Astrocyte (in vitro differentiated cells and primary cell): ENCODE measurements around the gene OR5K2. TPM values are rescaled to one million over a fixed set of nuclear protein-coding genes. Genes with fewer than 3 reads are reported as not detected.

Experiments
- DNase-seq: peaks from one replicate; pipeline ENCODE4 v3.0.0-alpha.2; 2010; ENCODE audit warnings: low read depth
- FAIRE-seq: peaks from 2 replicates; lab custom pipeline; 2011; peaks lifted over from hg19 to GRCh38; lab: Jason Lieb, UNC
- H2AFZ ChIP-seq: 2 replicates; pipeline ENCODE4 v1.6.0; 2012; ENCODE audit warnings: low read depth, low read length, inconsistent platforms
- H3K27ac ChIP-seq: 2 replicates; pipeline ENCODE4 v1.5.1; 2011; ENCODE audit warnings: low read depth, low read length, inconsistent platforms
- H3K27me3 ChIP-seq: 2 replicates; pipeline ENCODE4 v1.6.0; 2011; ENCODE audit warnings: low read length, inconsistent platforms; ENCODE audit not compliant: insufficient read depth
- H3K36me3 ChIP-seq: 2 replicates; pipeline ENCODE4 v1.5.1; 2011; ENCODE audit warnings: low read length, inconsistent platforms; ENCODE audit not compliant: insufficient read depth
- H3K4me1 ChIP-seq: 2 replicates; pipeline ENCODE4 v1.5.1; 2011; ENCODE audit warnings: low read length, inconsistent platforms; ENCODE audit not compliant: insufficient read depth
- H3K4me2 ChIP-seq: 2 replicates; pipeline ENCODE4 v1.6.0; 2012; ENCODE audit warnings: low read length, inconsistent platforms
- H3K4me3 ChIP-seq: 2 replicates; pipeline ENCODE4 v1.5.1; 2011; ENCODE audit warnings: low read depth, mild to moderate bottlenecking, low read length, inconsistent platforms; ENCODE audit not compliant: insufficient read depth
- H3K79me2 ChIP-seq: 2 replicates; pipeline ENCODE4 v1.6.0; 2012; ENCODE audit warnings: mild to moderate bottlenecking, low read length, inconsistent platforms; ENCODE audit not compliant: insufficient read depth
- H3K9ac ChIP-seq: 2 replicates; pipeline ENCODE4 v1.6.0; 2012; ENCODE audit warnings: mild to moderate bottlenecking, low read length, inconsistent platforms
- H3K9me3 ChIP-seq: 2 replicates; pipeline ENCODE4 v1.5.1; 2012; ENCODE audit warnings: low read depth, mild to moderate bottlenecking, low read length, inconsistent platforms; ENCODE audit not compliant: insufficient read depth
- H4K20me1 ChIP-seq: 2 replicates; pipeline ENCODE4 v1.6.0; 2012; ENCODE audit warnings: low read length, inconsistent platforms; ENCODE audit not compliant: insufficient read depth
- H3K27ac Mint-ChIP-seq: one replicate; pipeline ENCODE4 v1.8.0; 2021; ENCODE audit warnings: mild to moderate bottlenecking, mixed read lengths; ENCODE audit not compliant: unreplicated experiment
- H3K27me3 Mint-ChIP-seq: one replicate; pipeline ENCODE4 v1.8.0; 2021; ENCODE audit warnings: low read depth, mixed read lengths; ENCODE audit not compliant: unreplicated experiment
- H3K36me3 Mint-ChIP-seq: one replicate; pipeline ENCODE4 v1.8.0; 2021; ENCODE audit warnings: low read depth, mixed read lengths; ENCODE audit not compliant: unreplicated experiment
- H3K4me1 Mint-ChIP-seq: one replicate; pipeline ENCODE4 v1.8.0; 2021; ENCODE audit warnings: low read depth, mixed read lengths; ENCODE audit not compliant: unreplicated experiment
- H3K4me3 Mint-ChIP-seq: one replicate; pipeline ENCODE4 v1.8.0; 2021; ENCODE audit warnings: mild to moderate bottlenecking, moderate library complexity, mixed read lengths; ENCODE audit not compliant: unreplicated experiment
- H3K9me3 Mint-ChIP-seq: one replicate; pipeline ENCODE4 v1.8.0; 2021; ENCODE audit warnings: mild to moderate bottlenecking, mixed read lengths; ENCODE audit not compliant: unreplicated experiment
- CTCF ChIP-seq: IDR thresholded peaks from 2 replicates; pipeline ENCODE4 v1.5.1; 2011; ENCODE audit warnings: low read depth, mild to moderate bottlenecking, inconsistent platforms, low read length, moderate library complexity; ENCODE audit not compliant: insufficient read depth
- EZH2 ChIP-seq: IDR thresholded peaks from 2 replicates; pipeline ENCODE4 v1.6.1; 2012; ENCODE audit warnings: mild to moderate bottlenecking, low read length, inconsistent platforms; ENCODE audit not compliant: insufficient read depth
- total RNA-seq: library from RNA; stranded (reverse); gene quantifications from 2 replicates; pipeline ENCODE4 v1.2.1, GENCODE V29; 2021

Gene OR5K2
- total RNA-seq, 1 donor from 2014 or later, result not detected

GRCh38 chr3:98531622-98532274 is 34.3 kb downstream of the OR5K2 start, which contains the start of gene GPR15:
GPR15 (plus strand) TSS chr3:98531978; CDS start chr3:98532034, 56 bp downstream.
- Histone ChIP-seq H3K27ac (no peak within 1 kb of the TSS), H3K27me3 (no peaks in the 10 kb centered on the region), H3K9me3 (no peaks in the 10 kb centered on the region), H3K4me1 (no peaks in the 10 kb centered on the region), H3K79me2 (no peaks in the 10 kb centered on the region), H2AFZ (no peak within 1 kb of the TSS), H3K4me2 (no peak within 1 kb of the TSS), H4K20me1 (no peaks in the 10 kb centered on the region), H3K36me3 (no peaks in the 10 kb centered on the region), H3K9ac (no peak within 1 kb of the TSS), H3K4me3 (no peak within 1 kb of the TSS)
- no peaks in the 10 kb centered on the region for H3K4me1 Mint-ChIP-seq
- H3K4me3 Mint-ChIP-seq, result no peak within 1 kb of the TSS
- TF ChIP-seq EZH2 (no peak), CTCF (no peak)
- no peak for DNase-seq
- no peaks in the 10 kb centered on the region for H3K9me3 Mint-ChIP-seq
- no peaks in the 10 kb centered on the region for H3K36me3 Mint-ChIP-seq
- no peaks in the 10 kb centered on the region for H3K27me3 Mint-ChIP-seq
- H3K27ac Mint-ChIP-seq, result no peak within 1 kb of the TSS
- no peak for FAIRE-seq

GRCh38 chr3:98532275-98532637 is 34.8 kb downstream of the OR5K2 start:
- FAIRE-seq, result no peak
- no peak overlapping the region for H3K4me3 ChIP-seq
- no peaks in the 10 kb centered on the region for H3K36me3 ChIP-seq
- no peak overlapping the region for H2AFZ ChIP-seq
- H3K9ac ChIP-seq, result no peak overlapping the region
- H3K4me2 ChIP-seq, result no peak overlapping the region
- H3K27me3 Mint-ChIP-seq, result no peaks in the 10 kb centered on the region
- no peaks in the 10 kb centered on the region for H3K4me1 Mint-ChIP-seq
- no peaks in the 10 kb centered on the region for H3K9me3 ChIP-seq
- no peaks in the 10 kb centered on the region for H3K36me3 Mint-ChIP-seq
- no peaks in the 10 kb centered on the region for H3K27me3 ChIP-seq
- no peaks in the 10 kb centered on the region for H4K20me1 ChIP-seq
- no peaks in the 10 kb centered on the region for H3K9me3 Mint-ChIP-seq
- H3K4me3 Mint-ChIP-seq, result no peak overlapping the region
- no peak for TF ChIP-seq CTCF
- TF ChIP-seq EZH2, result no peak
- no peak overlapping the region for H3K27ac ChIP-seq
- no peak for DNase-seq
- H3K27ac Mint-ChIP-seq, result no peak overlapping the region
- H3K79me2 ChIP-seq, result no peaks in the 10 kb centered on the region
- H3K4me1 ChIP-seq, result no peaks in the 10 kb centered on the region

- FAIRE-seq, result no peak
These were observed 35.5 kb downstream of the OR5K2 start for GRCh38 chr3:98532709-98533571.

More at GRCh38 chr3:98532709-98533571, 35.5 kb downstream of the OR5K2 start:
- no peak overlapping the region for H3K4me2 ChIP-seq
- H3K4me3 ChIP-seq, result no peak overlapping the region
- H3K27me3 Mint-ChIP-seq, result no peaks in the 10 kb centered on the region
- no peak overlapping the region for H2AFZ ChIP-seq
- H3K4me1 ChIP-seq, result no peaks in the 10 kb centered on the region
- no peaks in the 10 kb centered on the region for H3K4me1 Mint-ChIP-seq
- no peak for DNase-seq
- no peaks in the 10 kb centered on the region for H3K9me3 ChIP-seq
- no peaks in the 10 kb centered on the region for H3K9me3 Mint-ChIP-seq
- H3K27ac ChIP-seq, result no peak overlapping the region
- H4K20me1 ChIP-seq, result no peaks in the 10 kb centered on the region
- H3K9ac ChIP-seq, result no peak overlapping the region
- no peaks in the 10 kb centered on the region for H3K79me2 ChIP-seq
- H3K27me3 ChIP-seq, result no peaks in the 10 kb centered on the region
- no peaks in the 10 kb centered on the region for H3K36me3 Mint-ChIP-seq
- H3K36me3 ChIP-seq, result no peaks in the 10 kb centered on the region
- H3K4me3 Mint-ChIP-seq, result no peak overlapping the region
- H3K27ac Mint-ChIP-seq, result no peak overlapping the region
- no peak for TF ChIP-seq EZH2
- no peak for TF ChIP-seq CTCF
